HUES48 (cell line): ENCODE results near the gene EHHADH.

Source experiments
- H3K27ac ChIP-seq: one replicate; pipeline ENCODE4 v1.7.0; 2013; ENCODE audit warnings: low read depth, low read length, inconsistent platforms
- H3K27me3 ChIP-seq: 2 replicates; pipeline ENCODE4 v1.6.1; 2013; ENCODE audit warnings: mild to moderate bottlenecking, low read length; ENCODE audit not compliant: control insufficient read depth, insufficient read depth
- H3K36me3 ChIP-seq: 2 replicates; pipeline ENCODE4 v1.6.1; 2013; ENCODE audit warnings: low read length; ENCODE audit not compliant: control insufficient read depth, insufficient read depth
- H3K4me1 ChIP-seq: 2 replicates; pipeline ENCODE4 v1.6.1; 2013; ENCODE audit warnings: mild to moderate bottlenecking, low read length; ENCODE audit not compliant: control insufficient read depth, insufficient read depth
- H3K4me3 ChIP-seq: 2 replicates; pipeline ENCODE4 v1.5.1; 2013; ENCODE audit warnings: mild to moderate bottlenecking, low read depth, low read length
- H3K9ac ChIP-seq: 2 replicates; pipeline ENCODE4 v1.6.1; 2013; ENCODE audit warnings: mild to moderate bottlenecking, low read depth, low read length, moderate library complexity
- H3K9me3 ChIP-seq: 2 replicates; pipeline ENCODE4 v1.6.1; 2013; ENCODE audit warnings: low read length; ENCODE audit not compliant: control insufficient read depth, insufficient read depth

The EHHADH gene

GRCh38 chr3:185144784-185145183, 109.1 kb downstream of the EHHADH start:
- Histone ChIP-seq H3K4me1 (peaks cover 8% of the 10 kb centered on the region), H3K27ac (no peak overlapping the region), H3K9me3 (no peaks in the 10 kb centered on the region), H3K36me3 (no peaks in the 10 kb centered on the region), H3K9ac (no peak overlapping the region), H3K27me3 (no peaks in the 10 kb centered on the region), H3K4me3 (no peak overlapping the region)
